ENCODE measurements around the gene LYSMD2. TPM values are rescaled to one million over a fixed set of nuclear protein-coding genes. Genes with fewer than 3 reads are reported as not detected.

Gene LYSMD2
- total RNA-seq, 4 donors from 2014 or later = 8.9 to 18.0 (median 13.8) TPM

DNA sequence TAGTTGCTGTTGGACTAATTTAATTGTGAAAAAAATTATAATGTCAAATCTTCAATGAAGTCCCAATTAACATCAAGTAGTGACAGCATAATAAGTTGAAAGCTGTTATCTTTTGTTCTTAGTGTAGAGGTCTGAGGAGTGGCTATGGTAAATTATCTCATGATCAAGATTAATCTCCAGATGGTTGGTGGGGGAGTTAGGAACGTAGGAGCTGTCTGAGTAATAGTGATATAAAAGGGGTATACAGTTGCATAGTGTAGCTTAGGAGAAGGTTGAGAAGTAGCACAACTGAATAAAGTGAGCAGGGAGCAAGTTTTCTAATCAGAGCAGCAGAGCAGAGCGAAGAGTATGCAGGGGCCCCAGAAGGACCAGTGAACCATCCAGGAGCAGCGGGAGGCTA lies 33.4 kb upstream of the LYSMD2 start:
- Histone ChIP-seq H3K4me1 (no peaks in the 10 kb centered on the region), H3K27me3 (no peaks in the 10 kb centered on the region), H3K4me3 (replicated peaks in 1 of 3) (no peak overlapping the region), H3K9me3 (no peaks in the 10 kb centered on the region), H3K27ac (no peak overlapping the region), H3K36me3 (no peaks in the 10 kb centered on the region)
- intact Hi-C loops (cut with DNase I) = no loop called here
- TF ChIP-seq POLR2A (IDR thresholded peaks at IDR 0.05) = no peak
- TF ChIP-seq, protein P1, sequence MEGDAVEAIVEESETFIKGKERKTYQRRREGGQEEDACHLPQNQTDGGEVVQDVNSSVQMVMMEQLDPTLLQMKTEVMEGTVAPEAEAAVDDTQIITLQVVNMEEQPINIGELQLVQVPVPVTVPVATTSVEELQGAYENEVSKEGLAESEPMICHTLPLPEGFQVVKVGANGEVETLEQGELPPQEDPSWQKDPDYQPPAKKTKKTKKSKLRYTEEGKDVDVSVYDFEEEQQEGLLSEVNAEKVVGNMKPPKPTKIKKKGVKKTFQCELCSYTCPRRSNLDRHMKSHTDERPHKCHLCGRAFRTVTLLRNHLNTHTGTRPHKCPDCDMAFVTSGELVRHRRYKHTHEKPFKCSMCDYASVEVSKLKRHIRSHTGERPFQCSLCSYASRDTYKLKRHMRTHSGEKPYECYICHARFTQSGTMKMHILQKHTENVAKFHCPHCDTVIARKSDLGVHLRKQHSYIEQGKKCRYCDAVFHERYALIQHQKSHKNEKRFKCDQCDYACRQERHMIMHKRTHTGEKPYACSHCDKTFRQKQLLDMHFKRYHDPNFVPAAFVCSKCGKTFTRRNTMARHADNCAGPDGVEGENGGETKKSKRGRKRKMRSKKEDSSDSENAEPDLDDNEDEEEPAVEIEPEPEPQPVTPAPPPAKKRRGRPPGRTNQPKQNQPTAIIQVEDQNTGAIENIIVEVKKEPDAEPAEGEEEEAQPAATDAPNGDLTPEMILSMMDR (IDR thresholded peaks at IDR 0.05) = no peak
- WGBS, 2 donors = 49 to 69% methylated on average over 3 of the region's 3 CpGs
- no peak for DNase-seq

DNA sequence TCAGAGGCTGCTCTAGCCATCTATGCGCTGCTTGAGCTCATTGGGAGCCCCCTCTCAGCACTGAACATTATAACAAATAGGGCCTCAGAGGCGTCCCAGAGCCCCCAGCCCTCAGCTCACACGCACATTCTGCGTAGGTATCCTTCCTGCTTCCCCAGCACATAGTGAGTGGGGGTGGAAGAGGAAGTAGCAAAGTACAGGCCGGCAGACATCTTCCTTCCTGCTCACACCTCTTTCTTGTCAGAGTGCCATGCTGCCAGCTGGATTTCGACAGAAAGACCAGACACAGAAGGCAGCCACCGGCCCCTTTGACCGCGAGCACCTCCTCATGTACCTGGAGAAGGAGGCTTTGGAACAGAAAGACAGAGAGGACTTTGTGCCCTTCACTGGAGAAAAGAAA lies 30.6 kb upstream of the LYSMD2 start:
- intact Hi-C loops (cut with DNase I) = no loop called here
- TF ChIP-seq, protein P1 (IDR thresholded peaks at IDR 0.05) = no peak
- no peak for TF ChIP-seq POLR2A (IDR thresholded peaks at IDR 0.05)
- H3K27me3 ChIP-seq = no peaks in the 10 kb centered on the region
- no peaks in the 10 kb centered on the region for H3K36me3 ChIP-seq
- DNase-seq = peak in 1 of 2 donors; percentile 12
- H3K27ac ChIP-seq = peak overlapping the region in 1 of 3 donors; percentile 4
- H3K9me3 ChIP-seq = no peaks in the 10 kb centered on the region
- H3K4me3 ChIP-seq (replicated peaks in 1 of 3) = no peak overlapping the region
- WGBS, 2 donors = 67 to 71% methylated on average over 9 of the region's 9 CpGs
- no peaks in the 10 kb centered on the region for H3K4me1 ChIP-seq

DNA sequence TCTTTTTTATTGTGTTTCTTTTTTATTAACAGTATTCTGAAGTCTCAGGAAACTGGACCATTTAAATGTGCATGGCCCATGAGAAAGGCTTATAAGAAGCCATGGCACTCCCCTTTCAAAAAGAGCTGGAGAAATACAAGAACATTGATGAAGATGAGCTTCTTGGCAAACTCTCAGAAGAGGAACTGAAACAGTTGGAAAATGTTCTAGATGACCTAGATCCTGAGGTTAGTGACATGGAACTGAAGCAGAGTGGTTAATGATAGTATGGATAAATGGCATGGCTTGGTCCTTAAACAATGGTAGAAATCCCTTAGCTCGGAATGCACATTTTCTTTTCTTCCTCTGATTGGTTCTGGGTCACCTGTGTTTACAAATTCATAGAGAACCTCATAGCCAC lies 28.9 kb upstream of the LYSMD2 start:
- TF ChIP-seq, protein P1 (IDR thresholded peaks at IDR 0.05) = no peak
- TF ChIP-seq POLR2A (IDR thresholded peaks at IDR 0.05) = no peak
- no peaks in the 10 kb centered on the region for H3K9me3 ChIP-seq
- WGBS, 2 donors = 84 to 96% methylated on average over 1 of the region's 1 CpG
- H3K4me3 ChIP-seq (replicated peaks in 1 of 3) = no peak overlapping the region
- intact Hi-C loops (cut with DNase I) = no loop called here
- H3K4me1 ChIP-seq = no peaks in the 10 kb centered on the region
- H3K27me3 ChIP-seq = no peaks in the 10 kb centered on the region
- no peaks in the 10 kb centered on the region for H3K36me3 ChIP-seq
- H3K27ac ChIP-seq = no peak overlapping the region
- no peak for DNase-seq

DNA sequence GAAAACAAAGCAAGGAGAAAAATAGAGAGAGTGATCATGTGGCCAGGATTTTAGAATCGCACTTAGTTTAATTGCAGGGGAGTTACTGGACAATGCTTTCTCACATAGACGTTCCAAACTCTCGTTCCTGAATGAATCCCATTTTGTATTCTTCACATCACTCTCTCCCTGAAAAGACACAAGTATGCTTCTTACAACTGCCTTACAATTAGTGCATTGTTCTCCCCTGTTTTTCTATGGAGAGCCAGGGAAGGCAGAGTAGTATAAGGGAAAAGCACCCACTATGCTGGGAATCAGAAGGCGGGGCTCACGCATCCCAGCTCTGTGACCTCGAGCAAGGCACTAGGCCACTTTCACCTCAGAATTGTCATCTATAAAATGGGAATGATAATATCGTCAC lies 28.3 kb upstream of the LYSMD2 start:
- WGBS, 2 donors = 80 to 87% methylated on average over 7 of the region's 7 CpGs
- no peak for DNase-seq
- no peak overlapping the region for H3K27ac ChIP-seq
- H3K36me3 ChIP-seq = no peaks in the 10 kb centered on the region
- no peaks in the 10 kb centered on the region for H3K4me1 ChIP-seq
- intact Hi-C loops (cut with DNase I) = no loop called here
- H3K4me3 ChIP-seq (replicated peaks in 1 of 3) = no peak overlapping the region
- no peaks in the 10 kb centered on the region for H3K9me3 ChIP-seq
- H3K27me3 ChIP-seq = no peaks in the 10 kb centered on the region
- TF ChIP-seq, protein P1 (IDR thresholded peaks at IDR 0.05) = no peak
- TF ChIP-seq POLR2A (IDR thresholded peaks at IDR 0.05) = no peak

DNA sequence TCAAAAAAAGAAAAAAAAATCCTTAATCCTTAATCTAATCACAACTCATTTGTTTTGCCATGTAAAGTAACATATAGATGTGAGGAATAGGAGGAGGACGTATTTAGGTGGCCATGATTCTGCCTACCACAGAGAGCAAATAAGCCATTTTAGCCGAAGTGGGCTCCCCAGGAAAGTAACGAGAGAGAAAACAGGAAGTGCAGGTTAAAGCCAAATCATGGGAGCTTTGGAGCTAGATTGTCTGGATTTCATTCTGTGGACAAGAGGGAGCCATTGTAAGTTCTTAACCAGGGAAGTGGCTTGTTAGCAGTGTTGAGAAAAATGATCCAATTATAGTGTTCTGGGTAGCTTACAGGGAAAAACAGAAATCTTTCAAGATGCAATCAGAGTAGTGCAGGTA lies 23.4 kb upstream of the LYSMD2 start:
- Histone ChIP-seq H3K9me3 (no peaks in the 10 kb centered on the region), H3K36me3 (no peaks in the 10 kb centered on the region), H3K27me3 (no peaks in the 10 kb centered on the region), H3K4me1 (no peaks in the 10 kb centered on the region), H3K27ac (no peak overlapping the region), H3K4me3 (replicated peaks in 1 of 3) (no peak overlapping the region)
- no peak for DNase-seq
- intact Hi-C loops (cut with DNase I) = no loop called here
- TF ChIP-seq, protein P1 (IDR thresholded peaks at IDR 0.05) = no peak
- no peak for TF ChIP-seq POLR2A (IDR thresholded peaks at IDR 0.05)
- WGBS, 2 donors = 58 to 67% methylated on average over 3 of the region's 3 CpGs

All from thyroid gland (tissue), 4 donors.